ENCODE data around the gene MR1. TPM values are rescaled to one million over a fixed set of nuclear protein-coding genes. Genes with fewer than 3 reads are reported as not detected.
A peak's percentile ranks its signal among the peaks of the same experiment; 100 is the strongest.

MR1 gene
- total RNA-seq, 2 experiments from 2014 or later, result 7.9 to 18.3 TPM

GRCh38 chr1:181036107-181036836 is 2.5 kb downstream of the MR1 start:
- H3K9me2 ChIP-seq (ENCODE audit: insufficient read depth, low read length), result no peaks in the 10 kb centered on the region
- intact Hi-C loops (cut with micrococcal nuclease; ENCODE audit: unreplicated experiment), result loop anchor here (5.0 kb wide), 1 partner anchor 51 kb away; the partner anchor contains the start of gene IER5
- H3K4me2 ChIP-seq (ENCODE audit: low read length), result peak overlapping the region; percentile 20; the same call in 1 of the 2 replicates
- no peak overlapping the region for H3K4me3 ChIP-seq (ENCODE audit: low read depth, low read length, poor library complexity, severe bottlenecking)
- TF ChIP-seq CTCF (conservative IDR thresholded peaks at IDR 0.05; ENCODE audit: low read length) (no peak), EZH2phosphoT487 (IDR thresholded peaks at IDR 0.05; ENCODE audit: borderline replicate concordance, low read depth, low read length) (no peak)
- H3K79me2 ChIP-seq (ENCODE audit: insufficient read depth, low read depth, low read length), result peaks cover 10% of the 10 kb centered on the region; the same call in 1 of the 2 replicates
- no TSS peak for BruUV-seq (replicated peaks)
- H3K9me3 ChIP-seq (ENCODE audit: low read length), result no peaks in the 10 kb centered on the region
- DNase-seq (ENCODE audit: low spot score), result no peak
- H4K20me1 ChIP-seq (ENCODE audit: insufficient read depth, low read length), result no peaks in the 10 kb centered on the region
- POLR2A ChIA-PET, result interaction anchor here (0.5 to 1.5 kb wide), 2 partner anchors 108 to 152 kb away, joined by 3 to 4 read pairs; no protein-coding TSS in a partner anchor
- H3K36me3 ChIP-seq (ENCODE audit: insufficient read depth, low read length), result no peaks in the 10 kb centered on the region
- CTCF ChIA-PET (ENCODE audit: unreplicated experiment), result no interaction called here
- no peak overlapping the region for H2AFZ ChIP-seq (ENCODE audit: low read length)
- no peak overlapping the region for H3K27ac ChIP-seq (ENCODE audit: low read depth, low read length, poor library complexity, severe bottlenecking)
- peaks cover 19% of the 10 kb centered on the region for H3K4me1 ChIP-seq (ENCODE audit: insufficient read depth, low read length, poor library complexity, severe bottlenecking)

GRCh38 chr1:181037386-181037785 is 3.6 kb downstream of the MR1 start:
- H3K4me1 ChIP-seq (ENCODE audit: insufficient read depth, low read length, poor library complexity, severe bottlenecking), result peaks cover 17% of the 10 kb centered on the region
- POLR2A ChIA-PET, result interaction anchor here (0.6 to 0.9 kb wide), 3 partner anchors 14 to 53 kb away, joined by 4 read pairs; no protein-coding TSS in a partner anchor

More at GRCh38 chr1:181037386-181037785, 3.6 kb downstream of the MR1 start:
- BruUV-seq (replicated peaks), result TSS peak; percentile 4
- Histone ChIP-seq H2AFZ (ENCODE audit: low read length) (no peak overlapping the region), H4K20me1 (ENCODE audit: insufficient read depth, low read length) (no peaks in the 10 kb centered on the region), H3K79me2 (ENCODE audit: insufficient read depth, low read depth, low read length) (peaks cover 10% of the 10 kb centered on the region; the same call in 1 of the 2 replicates), H3K4me2 (ENCODE audit: low read length) (no peak overlapping the region), H3K9me2 (ENCODE audit: insufficient read depth, low read length) (no peaks in the 10 kb centered on the region), H3K36me3 (ENCODE audit: insufficient read depth, low read length) (no peaks in the 10 kb centered on the region), H3K27ac (ENCODE audit: low read depth, low read length, poor library complexity, severe bottlenecking) (no peak overlapping the region), H3K9me3 (ENCODE audit: low read length) (no peaks in the 10 kb centered on the region), H3K4me3 (ENCODE audit: low read depth, low read length, poor library complexity, severe bottlenecking) (no peak overlapping the region)
- CTCF ChIA-PET (ENCODE audit: unreplicated experiment), result interaction anchor here (0.6 to 0.9 kb wide), 2 partner anchors 68 to 94 kb away, joined by 3 to 4 read pairs; no protein-coding TSS in a partner anchor
- no peak for DNase-seq (ENCODE audit: low spot score)
- intact Hi-C loops (cut with micrococcal nuclease; ENCODE audit: unreplicated experiment), result loop anchor here (5.0 kb wide), 1 partner anchor 50 kb away; the partner anchor contains the start of gene IER5
- TF ChIP-seq EZH2phosphoT487 (IDR thresholded peaks at IDR 0.05; ENCODE audit: borderline replicate concordance, low read depth, low read length) (no peak), CTCF (conservative IDR thresholded peaks at IDR 0.05; ENCODE audit: low read length) (no peak)
